Heart left ventricle (tissue), 16 donors: ENCODE data around the gene GNB2. TPM values are rescaled to one million over a fixed set of nuclear protein-coding genes. Genes with fewer than 3 reads are reported as not detected.

Experiments
- ATAC-seq, 4 donors: fragments of 200-7000 bp; cut with Tn5 transposase; one replicate each; pipeline ENCODE4 v1.9.1; 2020 to 2022; ENCODE audit warnings: moderate library complexity in 4 of 4, mild to moderate bottlenecking in 3 of 4, moderate number of reproducible peaks in 1 of 4
- DNase-seq, 5 donors: peaks; one replicate each; pipeline ENCODE4 v3.0.0-alpha.2; 2020
- H3K27ac ChIP-seq, 12 donors: fragments of 200-600 bp; sonication (generic) in 4 of 12; one replicate each; pipeline versions ENCODE4 v1.5.0 to v1.8.0; 2016 to 2022; ENCODE audit warnings: mild to moderate bottlenecking in 2 of 12
- H3K27me3 ChIP-seq, 9 donors: fragments of 200-600 bp; sonication (generic) in 2 of 9; one replicate each; pipeline versions ENCODE4 v1.5.1 to v1.8.0; 2016 to 2022; ENCODE audit warnings: mild to moderate bottlenecking in 3 of 9
- H3K36me3 ChIP-seq, 9 donors: fragments of 200-600 bp; sonication (generic) in 2 of 9; one replicate each; pipeline versions ENCODE4 v1.5.0 to v1.8.0; 2018 to 2022; ENCODE audit warnings: mild to moderate bottlenecking in 2 of 9
- H3K4me1 ChIP-seq, 12 donors: fragments of 200-600 bp; sonication (generic) in 4 of 12; one replicate each; pipeline versions ENCODE4 v1.5.0 to v1.8.0; 2016 to 2022; ENCODE audit warnings: mild to moderate bottlenecking in 3 of 12
- H3K4me3 ChIP-seq, 12 donors: fragments of 200-600 bp; sonication (generic) in 4 of 12; one replicate each; pipeline versions ENCODE4 v1.5.0 to v1.8.0; 2017 to 2022; ENCODE audit warnings: mild to moderate bottlenecking in 9 of 12, moderate library complexity in 4 of 12
- H3K9me3 ChIP-seq, 12 donors: fragments of 200-600 bp; sonication (generic) in 4 of 12; one replicate each; pipeline versions ENCODE4 v1.5.0 to v1.8.0; 2016 to 2022; ENCODE audit warnings: mild to moderate bottlenecking in 1 of 12
- CTCF ChIP-seq, 12 donors: fragments of 200-600 bp; sonication (generic) in 4 of 12; IDR thresholded peaks; one replicate each; pipeline versions ENCODE4 v1.5.0 to v1.8.0; 2018 to 2022; ENCODE audit warnings: antibody characterized with exemption in 12 of 12, mild to moderate bottlenecking in 5 of 12
- POLR2A ChIP-seq, 2 donors: fragments of 450-650 bp; IDR thresholded peaks; one replicate each; pipeline ENCODE4 v1.6.1; 2017; ENCODE audit warnings: antibody characterized with exemption in 2 of 2, mild to moderate bottlenecking in 2 of 2, moderate library complexity in 2 of 2
- WGBS, 4 donors: extraction: QIAGEN DNeasy Blood & Tissue Kit in 2 of 4; methylation state at CpG; one replicate each; pipeline versions ENCODE4 v1.1.5 to v1.1.7; 2013 to 2018; 5-methylcytosine and 5-hydroxymethylcytosine counted together
- intact Hi-C, 10 donors: fragments of 100-400 bp; cut with DNase I; formaldehyde crosslinking; loops; one replicate each; pipeline versions ENCODE4 v1.11.1 to v1.14.2; 2022
- polyA plus RNA-seq, 2 donors: library from polyadenylated mRNA; stranded (reverse); fragments of 200-250 nt; gene quantifications; one replicate each; pipeline ENCODE4 v1.2.3, GENCODE V29; 2013
- total RNA-seq, 9 donors: library from RNA; depleted of rRNA in 2 of 9; stranded (reverse); fragments of >200 nt in 2 of 9; fragmentation: NEBNext Ultra II Directional in 3 of 9; extraction: Animal tissue kit (Norgen Biotek cat#: 25700) in 3 of 9; gene quantifications; one replicate each; pipeline versions ENCODE4 v1.1.0 to v1.2.4, GENCODE V29; 2016 to 2023
- donor health status: ischemic (EF 13 %, LVEDD 7.1; RV severe dilation, severe dysfunction).
- donor health status: healthy with polysubstance abuse.
- donor health status: DM: no; HTN: yes; CAD: no.
- donor health status: DM: no; HTN: no; CAD: no.
- donor health status: ischemic (EF 25% LVEDD 6.9; RV normal size, moderate dysfunction).
- donor health status: ischemic (EF 25% LVEDD 5.7; RV mildly dilated, moderate dysfunction).
- donor health status: healthy.
- donor health status: DM: yes; HTN: yes; CAD: no.
- donor health status: ischemic (EF 35%, LVEDD 5.7; RV mildly dilated, moderate dysfunction).
- donor health status: nonischemic (EF 11% LVEDD 7.7; RV severe dilation, severe dysfunction).
- donor health status: DM: yes; HTN: yes; CAD: no.
- donor health status: PGD.
- donor health status: ischemic (EF 29% LVEDD 5.4; RV normal size, mild dysfunction).
- donor health status: nonischemic (EF 23%, LVEDD 6.1; RV moderate dilation, normal function).

GNB2 gene
- total and polyA plus RNA-seq, 11 donors: 48.0 to 199 (median 122) TPM

- no peak for TF ChIP-seq CTCF (IDR thresholded peaks at IDR 0.05)
- TF ChIP-seq POLR2A (IDR thresholded peaks at IDR 0.05): no peak
- no peak within 1 kb of the TSS for H3K27ac ChIP-seq
- H3K27me3 ChIP-seq: peaks cover 0 to 43% (median 7%) of the 10 kb centered on the region in 9 donors
- 44 to 50% (median 46%) methylated on average over 10 of the region's 10 CpGs for WGBS, 4 donors
- H3K36me3 ChIP-seq: no peaks in the 10 kb centered on the region
- no peak within 1 kb of the TSS for H3K4me3 ChIP-seq
- no peaks in the 10 kb centered on the region for H3K9me3 ChIP-seq
- DNase-seq: no peak
- no peaks in the 10 kb centered on the region for H3K4me1 ChIP-seq
- intact Hi-C loops: loop anchor here in 1 of 10 donors (5.0 kb wide), 1 partner anchor 411 kb away; no protein-coding TSS in a partner anchor
- ATAC-seq: no peak
Observed at GRCh38 chr7:100641463-100641859, 32.1 kb upstream of the GNB2 start, which contains the start of gene TFR2. TFR2 (minus strand) TSS chr7:100641552; CDS start chr7:100641509, 43 bp downstream.

GRCh38 chr7:100641860-100642533, 31.5 kb upstream of the GNB2 start:
- 76 to 80% (median 77%) methylated on average over 10 of the region's 10 CpGs for WGBS, 4 donors
- intact Hi-C loops: loop anchor here in 1 of 10 donors (5.0 kb wide), 1 partner anchor 410 kb away; no protein-coding TSS in a partner anchor
- H3K4me1 ChIP-seq: no peaks in the 10 kb centered on the region

GRCh38 chr7:100642534-100642907, 31.0 kb upstream of the GNB2 start:
- H3K27me3 ChIP-seq: peaks cover 0 to 49% (median 14%) of the 10 kb centered on the region in 9 donors
- intact Hi-C loops: loop anchor here in 1 of 10 donors (5.0 kb wide), 1 partner anchor 410 kb away; no protein-coding TSS in a partner anchor
- ATAC-seq: no peak

More at GRCh38 chr7:100641860-100642533, 31.5 kb upstream of the GNB2 start:
- no peak for DNase-seq
- peaks cover 0 to 49% (median 9%) of the 10 kb centered on the region in 9 donors for H3K27me3 ChIP-seq
- no peak overlapping the region for H3K27ac ChIP-seq
- TF ChIP-seq CTCF (IDR thresholded peaks at IDR 0.05) (no peak), POLR2A (IDR thresholded peaks at IDR 0.05) (no peak)
- H3K4me3 ChIP-seq: no peak overlapping the region
- no peak for ATAC-seq
- H3K9me3 ChIP-seq: no peaks in the 10 kb centered on the region
- H3K36me3 ChIP-seq: no peaks in the 10 kb centered on the region

More at GRCh38 chr7:100642534-100642907, 31.0 kb upstream of the GNB2 start:
- H3K4me1 ChIP-seq: no peaks in the 10 kb centered on the region
- TF ChIP-seq CTCF (IDR thresholded peaks at IDR 0.05) (no peak), POLR2A (IDR thresholded peaks at IDR 0.05) (no peak)
- no peak for DNase-seq
- H3K36me3 ChIP-seq: no peaks in the 10 kb centered on the region
- H3K27ac ChIP-seq: no peak overlapping the region
- no peak overlapping the region for H3K4me3 ChIP-seq
- no peaks in the 10 kb centered on the region for H3K9me3 ChIP-seq
- WGBS, 4 donors: 47 to 57% (median 51%) methylated on average over 10 to 11 of the region's 11 CpGs
